ENCODE results near the gene EFL1. TPM values are rescaled to one million over a fixed set of nuclear protein-coding genes. Genes with fewer than 3 reads are reported as not detected.

EFL1 gene
- polyA plus RNA-seq, 1 of the 3 experiments (the other 2 are of a cell fraction), result 12.3 TPM

- Histone ChIP-seq H3K9me2 (no peaks in the 10 kb centered on the region), H3K4me1 (ENCODE audit: control insufficient read depth in 1 of 2, insufficient read depth in 2 of 2, low read depth in 1 of 2, low read length in 1 of 2) (peaks cover 0 to 7% of the 10 kb centered on the region in 2 experiments; a peak in 1 of 4 replicates), H3K9me3 (no peaks in the 10 kb centered on the region), H3K4me2 (no peak overlapping the region), H3K27me3 (ENCODE audit: insufficient read depth) (no peaks in the 10 kb centered on the region; the same call in 1 of the 2 replicates), H3F3A (replicated peaks; ENCODE audit: insufficient read depth) (no peaks in the 10 kb centered on the region), H3K4me3 (ENCODE audit: low read depth in 2 of 2, low read length in 1 of 2) (no peak overlapping the region), H3K79me2 (ENCODE audit: insufficient read depth) (no peaks in the 10 kb centered on the region), H4K20me1 (ENCODE audit: insufficient read depth) (no peaks in the 10 kb centered on the region), H3K9ac (no peak overlapping the region), H2AFZ (ENCODE audit: low read depth) (no peak overlapping the region), H3K27ac (ENCODE audit: low read depth in 2 of 2, low read length in 1 of 2) (no peak overlapping the region), H3K36me3 (replicated peaks in 1 of 2; ENCODE audit: control insufficient read depth in 1 of 2, insufficient read depth in 2 of 2, low read length in 1 of 2) (no peaks in the 10 kb centered on the region)
- 94% methylated on average over 25 of the region's 44 CpGs for WGBS (ENCODE audit: low lambda C conversion rate)
- TF ChIP-seq RXRA (IDR thresholded peaks at IDR 0.05; ENCODE audit: borderline replicate concordance, low read depth) (no peak), CHD2 (IDR thresholded peaks at IDR 0.05; ENCODE audit: low read length, partially characterized antibody) (no peak), GATA2 (CRISPR knock-in tag; IDR thresholded peaks at IDR 0.05) (no peak), USF2 (IDR thresholded peaks at IDR 0.05; ENCODE audit: borderline replicate concordance, low read depth, low read length) (no peak), TAF1 (IDR thresholded peaks at IDR 0.05; ENCODE audit: borderline replicate concordance, low read depth, low read length) (no peak), NRF1 (IDR thresholded peaks at IDR 0.05; ENCODE audit: low read depth, low read length) (no peak), FOXM1 (IDR thresholded peaks at IDR 0.05; ENCODE audit: low read depth) (no peak), RFX5 (IDR thresholded peaks at IDR 0.05; ENCODE audit: low read length) (no peak), SMC3 (IDR thresholded peaks at IDR 0.05; ENCODE audit: low read depth, low read length) (no peak), NFIC (IDR thresholded peaks at IDR 0.05; ENCODE audit: borderline replicate concordance) (no peak), SIN3A (IDR thresholded peaks at IDR 0.05; ENCODE audit: borderline replicate concordance, low read depth, low read length) (no peak), RCOR1 (IDR thresholded peaks at IDR 0.05; ENCODE audit: low read length) (no peak), FOSL2 (IDR thresholded peaks at IDR 0.05; ENCODE audit: borderline replicate concordance, low read depth) (no peak), TEAD4 (IDR thresholded peaks at IDR 0.05; ENCODE audit: borderline replicate concordance, insufficient read depth) (no peak), EP300 (IDR thresholded peaks at IDR 0.05; ENCODE audit: borderline replicate concordance in 1 of 2, low read depth in 1 of 2, low read length in 1 of 2) (no peak), TCF12 (IDR thresholded peaks at IDR 0.05) (no peak), FOXJ3 (CRISPR knock-in tag; IDR thresholded peaks at IDR 0.05) (no peak), GABPA (IDR thresholded peaks at IDR 0.05; ENCODE audit: low read depth) (no peak), USF1 (IDR thresholded peaks at IDR 0.05; ENCODE audit: borderline replicate concordance, low read depth) (no peak)
- ChIA-PET POLR2A (no interaction called here), CTCF (interaction anchor here (0.7 kb wide), 1 partner anchor 16 kb away, joined by 3 read pairs; no protein-coding TSS in a partner anchor)
- DNase-seq, result no peak
Measured at GRCh38 chr15:82298520-82298919, 36.0 kb upstream of the EFL1 start.

GRCh38 chr15:82298032-82298431 is 35.5 kb upstream of the EFL1 start:
- Histone ChIP-seq H3K4me2 (no peak overlapping the region), H4K20me1 (ENCODE audit: insufficient read depth) (no peaks in the 10 kb centered on the region), H3K9me3 (no peaks in the 10 kb centered on the region), H3F3A (replicated peaks; ENCODE audit: insufficient read depth) (no peaks in the 10 kb centered on the region), H3K4me3 (ENCODE audit: low read depth in 2 of 2, low read length in 1 of 2) (no peak overlapping the region), H3K36me3 (replicated peaks in 1 of 2; ENCODE audit: control insufficient read depth in 1 of 2, insufficient read depth in 2 of 2, low read length in 1 of 2) (no peaks in the 10 kb centered on the region), H3K9ac (no peak overlapping the region), H3K4me1 (ENCODE audit: control insufficient read depth in 1 of 2, insufficient read depth in 2 of 2, low read depth in 1 of 2, low read length in 1 of 2) (peaks cover 0 to 7% of the 10 kb centered on the region in 2 experiments; a peak in 1 of 4 replicates), H2AFZ (ENCODE audit: low read depth) (no peak overlapping the region), H3K27ac (ENCODE audit: low read depth in 2 of 2, low read length in 1 of 2) (no peak overlapping the region), H3K79me2 (ENCODE audit: insufficient read depth) (no peaks in the 10 kb centered on the region), H3K27me3 (ENCODE audit: insufficient read depth) (no peaks in the 10 kb centered on the region; the same call in 1 of the 2 replicates), H3K9me2 (no peaks in the 10 kb centered on the region)
- WGBS (ENCODE audit: low lambda C conversion rate), result 85% methylated on average over 13 of the region's 13 CpGs
- DNase-seq, result no peak
- CTCF ChIA-PET, result no interaction called here
- POLR2A ChIA-PET, result no interaction called here
- TF ChIP-seq USF2 (IDR thresholded peaks at IDR 0.05; ENCODE audit: borderline replicate concordance, low read depth, low read length) (no peak), MEF2A (IDR thresholded peaks at IDR 0.05; ENCODE audit: borderline replicate concordance, low read depth) (no peak), YY1 (IDR thresholded peaks at IDR 0.05; ENCODE audit: low read depth) (no peak), NRF1 (IDR thresholded peaks at IDR 0.05; ENCODE audit: low read depth, low read length) (no peak), FOXJ3 (CRISPR knock-in tag; IDR thresholded peaks at IDR 0.05) (no peak), GATA2 (CRISPR knock-in tag; IDR thresholded peaks at IDR 0.05) (no peak), REST (IDR thresholded peaks at IDR 0.05; ENCODE audit: low read depth, low read length) (no peak), CHD2 (IDR thresholded peaks at IDR 0.05; ENCODE audit: low read length, partially characterized antibody) (no peak), MAX (IDR thresholded peaks at IDR 0.05; ENCODE audit: low read depth) (no peak), JUND (IDR thresholded peaks at IDR 0.05) (no peak)
